LNCaP clone FGC (cell line): ENCODE data around the gene LEF1.

ENCODE experiments used
- DNase-seq: peaks from one replicate; pipeline ENCODE4 v3.0.0-alpha.2; 2011; ENCODE audit warnings: low read depth
- H3K4me3 ChIP-seq: 2 replicates; pipeline ENCODE4 v1.5.1; 2011; ENCODE audit warnings: mild to moderate bottlenecking, low read depth, low read length, control low read depth
- CTCF ChIP-seq: IDR thresholded peaks from 2 replicates; pipeline ENCODE4 v1.5.1; 2012; ENCODE audit warnings: mild to moderate bottlenecking; ENCODE audit not compliant: control insufficient read depth, insufficient read depth; ENCODE audit errors: extremely low read depth

Gene LEF1

GRCh38 chr4:108034565-108034964, 134.2 kb downstream of the LEF1 start:
- DNase-seq: no peak
- H3K4me3 ChIP-seq: no peak overlapping the region
- no peak for TF ChIP-seq CTCF

DNA sequence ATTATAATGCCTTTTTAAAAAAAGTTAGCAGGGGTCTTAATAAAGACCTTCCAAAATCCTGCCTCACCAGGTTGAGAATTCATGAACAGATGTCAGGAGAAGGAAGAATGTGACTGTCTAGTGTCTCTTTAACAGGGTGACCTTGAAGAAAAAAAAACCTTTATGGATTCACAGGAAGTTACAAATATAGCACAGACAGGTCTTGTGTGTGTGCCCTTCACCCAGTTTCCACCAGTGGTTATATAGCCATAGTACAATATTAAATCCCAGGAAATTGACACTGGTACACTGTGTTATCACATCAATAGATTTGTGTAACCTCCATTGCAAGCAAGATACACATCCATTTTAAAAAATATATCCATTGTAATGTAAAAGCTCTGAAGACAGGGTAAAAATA, 135.4 kb downstream of the LEF1 start:
- TF ChIP-seq CTCF: no peak
- no peak for DNase-seq
- no peak overlapping the region for H3K4me3 ChIP-seq

GRCh38 chr4:108031427-108032083, 137.2 kb downstream of the LEF1 start:
- no peak for TF ChIP-seq CTCF
- DNase-seq: no peak
- no peak overlapping the region for H3K4me3 ChIP-seq

DNA sequence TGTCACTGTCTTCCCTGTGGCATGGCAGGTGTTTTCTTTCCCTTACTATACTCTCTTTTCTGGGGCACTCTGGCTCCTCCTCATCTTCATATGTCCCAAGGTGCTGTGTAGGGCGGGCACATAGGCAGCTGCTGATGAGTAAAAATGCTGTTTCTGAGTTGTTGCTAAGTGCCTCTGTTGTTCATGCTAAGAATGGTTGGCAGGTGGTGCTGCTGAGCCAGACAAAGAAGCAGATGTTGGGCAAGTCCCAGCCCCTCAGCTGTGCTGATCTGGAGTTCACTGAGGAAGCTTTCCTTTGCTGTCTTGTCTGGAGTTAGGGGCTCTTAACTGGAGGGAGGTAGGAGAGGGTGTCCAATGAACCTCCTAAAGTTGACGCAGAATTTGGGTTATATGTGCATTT, 138.4 kb downstream of the LEF1 start:
- peak; percentile 83 for TF ChIP-seq CTCF
- no peak overlapping the region for H3K4me3 ChIP-seq
- DNase-seq: no peak

- no peak for DNase-seq
- no peak for TF ChIP-seq CTCF
- no peak overlapping the region for H3K4me3 ChIP-seq
These were observed 139.0 kb downstream of the LEF1 start for GRCh38 chr4:108029731-108030130.

GRCh38 chr4:108029016-108029720, 139.6 kb downstream of the LEF1 start:
- DNase-seq: no peak
- TF ChIP-seq CTCF: no peak
- H3K4me3 ChIP-seq: no peak overlapping the region

DNA sequence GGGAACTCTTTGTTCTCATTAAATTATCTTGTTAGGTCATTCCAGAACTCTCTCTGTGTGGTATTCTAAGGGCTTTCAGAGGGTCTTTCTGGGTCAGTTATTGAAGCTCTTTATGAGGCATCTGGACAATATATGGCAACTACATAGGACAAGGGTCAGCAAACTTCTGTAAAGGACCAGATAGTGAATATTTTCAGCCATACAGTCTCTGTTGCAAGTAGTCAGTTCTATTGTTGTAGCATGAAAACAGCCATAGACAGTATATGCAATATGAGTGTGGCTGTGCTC, 143.9 kb downstream of the LEF1 start:
- H3K4me3 ChIP-seq: no peak overlapping the region
- TF ChIP-seq CTCF: no peak
- no peak for DNase-seq
